GM21717 (cell line): Measurements from ENCODE around the gene NCLN.
"Not testable (repeated sequence)": the region's sequence is repeated elsewhere in the genome, so short reads cannot be mapped to it uniquely, and the experiment has no call there.

ENCODE experiments used
- ATAC-seq: cut with Tn5 transposase; IDR thresholded peaks from one replicate; pipeline ENCODE4 v1.9.1; 2021; ENCODE audit warnings: mild to moderate bottlenecking, moderate library complexity; ENCODE audit not compliant: unreplicated experiment

The NCLN gene

DNA sequence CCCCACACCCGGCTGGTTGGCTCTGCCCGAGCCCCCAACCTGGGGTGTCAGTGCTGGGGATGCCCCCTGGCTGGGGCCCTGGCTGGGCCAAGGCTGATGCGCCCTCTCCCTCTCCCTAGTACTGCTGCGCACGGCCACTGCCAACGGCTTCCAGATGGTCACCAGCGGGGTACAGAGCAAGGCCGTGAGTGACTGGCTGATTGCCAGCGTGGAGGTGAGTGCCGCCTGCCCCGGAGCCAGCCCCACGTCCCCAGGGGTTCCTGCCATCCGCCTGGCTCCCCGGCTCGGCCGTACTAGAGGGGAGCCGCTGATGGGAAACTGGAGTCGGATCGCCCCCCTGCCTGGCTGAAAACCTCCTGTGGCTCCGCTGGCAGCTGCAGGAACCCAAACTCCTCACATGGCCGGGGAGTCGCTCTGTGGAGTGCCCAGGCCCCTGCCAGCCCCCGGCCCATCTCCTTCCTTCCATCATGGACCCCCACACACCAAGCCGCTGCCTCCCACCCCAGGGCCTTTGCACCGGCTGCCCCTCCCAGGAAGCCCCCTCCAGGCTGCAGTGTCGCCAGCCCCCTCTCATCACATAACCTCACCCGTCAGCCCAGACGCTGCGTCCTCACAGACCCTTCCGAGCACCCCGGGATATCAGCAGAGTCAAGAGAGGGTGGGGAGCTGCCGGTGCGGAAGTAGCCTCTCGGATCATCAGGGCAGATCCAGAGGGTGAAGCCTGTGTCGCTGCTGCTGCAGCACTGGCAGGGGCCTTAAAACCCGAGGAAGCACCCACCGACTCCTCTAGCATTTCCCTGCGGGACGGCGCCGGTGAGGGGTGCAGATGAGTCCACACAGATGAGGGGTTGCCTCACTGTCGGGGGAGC, 10.6 kb downstream of the NCLN start:
- ATAC-seq: no peak

DNA sequence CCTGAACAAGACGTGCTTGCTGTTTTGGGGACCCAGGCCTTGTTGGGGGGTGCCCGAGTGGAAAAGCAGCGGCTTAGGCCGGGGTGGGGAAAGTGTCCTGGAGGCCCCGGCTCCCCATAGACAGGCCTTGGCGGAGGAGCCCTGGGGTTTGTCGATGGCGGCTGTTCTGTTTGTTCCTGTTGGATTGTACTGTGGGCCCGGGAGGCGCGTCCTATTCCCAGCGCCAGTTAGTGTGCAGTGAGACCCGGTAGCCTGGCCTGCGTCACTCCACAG, 11.1 kb downstream of the NCLN start:
- no peak for ATAC-seq

DNA sequence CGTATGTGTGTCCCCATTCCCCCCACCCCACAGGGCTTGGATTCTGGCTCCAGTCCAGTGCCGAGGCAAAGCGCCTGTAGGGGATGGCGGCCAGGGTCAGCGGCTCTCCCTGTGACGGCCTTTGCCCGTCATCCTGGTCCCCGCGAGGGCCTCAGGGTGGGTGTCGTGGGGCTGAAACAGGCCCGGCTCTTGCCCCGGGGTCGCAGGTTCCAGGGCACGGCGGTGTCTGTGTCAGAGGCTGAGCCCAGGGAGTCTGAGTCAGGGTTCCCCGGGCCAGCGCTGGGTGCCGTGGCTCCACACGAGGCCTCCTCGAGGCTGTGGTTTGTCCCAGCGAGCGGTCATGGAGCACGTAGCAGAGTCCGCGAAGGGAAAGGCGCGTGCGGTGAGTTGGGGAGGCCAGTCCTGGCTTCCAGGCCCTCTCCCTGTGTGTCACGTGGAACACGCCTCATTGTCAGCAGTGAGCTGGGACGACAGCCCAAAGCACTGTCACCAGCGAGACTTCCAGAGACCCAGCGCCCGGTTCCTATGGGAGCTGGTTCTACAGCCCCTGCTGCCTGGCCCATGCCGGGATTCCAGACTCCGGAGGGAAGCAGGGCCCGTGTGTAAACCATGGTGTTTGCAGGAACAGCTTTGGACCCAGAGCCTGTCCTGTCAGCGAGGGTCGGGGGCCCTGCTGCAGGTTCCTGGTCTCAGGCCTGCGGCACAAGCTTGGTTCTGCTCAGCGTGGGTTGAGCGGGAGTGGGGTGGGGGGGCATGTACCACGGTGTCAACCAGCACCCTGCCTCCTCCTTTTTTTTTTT, 13.4 kb downstream of the NCLN start:
- no peak for ATAC-seq

DNA sequence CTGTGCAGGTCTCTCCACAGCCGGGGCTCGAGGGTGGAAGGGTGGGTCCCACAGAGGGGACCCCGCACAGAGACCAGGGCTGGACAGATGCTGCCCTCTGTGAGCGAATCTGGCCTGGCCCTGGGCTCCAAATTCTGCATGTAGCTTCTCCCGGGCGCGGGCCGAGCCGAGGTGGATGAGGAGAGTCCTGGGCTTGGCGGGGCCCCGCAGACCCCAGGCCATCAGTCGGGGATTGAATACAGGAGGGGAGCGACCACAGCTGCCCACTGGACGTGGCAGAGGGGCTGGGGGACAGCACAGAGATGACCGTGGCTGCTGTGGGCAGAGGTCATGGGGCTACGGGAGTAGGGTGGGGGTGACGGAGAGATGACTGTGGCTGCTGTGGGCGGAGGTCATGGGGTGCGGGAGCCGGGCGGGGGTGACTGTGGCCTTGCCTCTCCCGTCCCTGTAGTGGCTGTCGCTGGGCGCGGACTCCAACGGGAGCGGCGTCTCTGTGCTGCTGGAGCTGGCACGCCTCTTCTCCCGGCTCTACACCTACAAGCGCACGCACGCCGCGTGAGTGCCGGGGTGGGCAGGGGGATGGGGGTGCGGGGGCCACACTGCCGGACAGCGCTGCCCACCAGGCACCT, 15.5 kb downstream of the NCLN start:
- no peak for ATAC-seq

DNA sequence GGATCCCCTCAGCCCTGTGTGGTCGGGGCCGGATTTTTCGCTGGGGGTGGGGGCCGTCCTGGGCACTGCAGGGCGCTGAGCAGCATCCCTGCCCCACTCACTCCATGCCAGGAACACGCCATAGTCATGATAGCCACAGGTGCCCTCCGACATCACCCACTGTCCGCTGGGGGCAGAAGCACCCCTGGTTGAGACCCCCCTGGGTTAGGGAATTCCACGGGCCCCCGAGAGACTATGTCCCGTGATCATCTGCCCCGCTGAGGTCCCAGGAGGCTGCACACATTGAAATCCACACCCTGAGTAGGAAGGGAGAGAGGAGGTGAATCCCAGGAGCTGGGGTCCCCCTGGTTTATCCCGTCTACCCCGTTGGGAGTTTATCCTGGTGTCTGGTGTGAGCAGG, 16.2 kb downstream of the NCLN start:
- no peak for ATAC-seq

DNA sequence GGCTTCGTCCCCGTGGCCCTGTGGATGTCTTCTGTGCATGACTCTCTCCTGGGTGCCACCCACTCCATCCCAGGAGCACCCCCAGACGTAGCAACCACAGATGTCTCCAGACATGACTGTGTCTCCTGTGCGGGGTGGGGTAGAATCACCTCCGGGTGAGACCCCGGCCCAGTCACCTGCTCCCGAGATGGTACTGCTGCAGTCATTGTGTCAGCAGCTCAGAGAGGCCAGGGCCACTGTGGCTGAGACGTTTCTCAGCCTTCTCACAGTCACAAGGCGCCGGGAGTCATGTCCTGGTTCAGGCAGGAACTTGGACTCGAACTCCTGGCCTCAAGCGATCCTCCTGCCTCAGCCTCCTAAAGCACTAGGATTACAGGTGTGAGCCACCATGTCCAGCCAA, 16.6 kb downstream of the NCLN start:
- no peak for ATAC-seq

DNA sequence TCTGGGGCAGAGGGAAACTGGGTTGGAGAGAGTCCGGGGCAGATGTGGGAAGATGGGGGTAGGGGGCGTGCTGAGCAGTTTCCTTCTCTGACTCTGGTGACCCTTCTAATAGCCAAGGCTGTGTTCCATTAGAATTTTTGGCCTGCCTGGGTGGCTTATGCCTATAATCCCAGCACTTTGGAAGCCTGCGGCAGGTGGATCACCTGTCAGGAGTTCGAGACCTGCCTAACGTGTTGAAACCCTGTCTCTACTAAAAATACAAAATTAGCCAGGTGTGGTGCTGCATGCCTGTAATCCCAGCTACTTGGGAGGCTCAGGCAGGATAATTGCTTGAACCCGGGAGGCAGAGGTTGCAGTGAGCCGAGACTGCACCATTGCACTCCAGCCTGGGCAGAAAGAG, 17.2 kb downstream of the NCLN start:
- ATAC-seq: not testable (repeated sequence)

DNA sequence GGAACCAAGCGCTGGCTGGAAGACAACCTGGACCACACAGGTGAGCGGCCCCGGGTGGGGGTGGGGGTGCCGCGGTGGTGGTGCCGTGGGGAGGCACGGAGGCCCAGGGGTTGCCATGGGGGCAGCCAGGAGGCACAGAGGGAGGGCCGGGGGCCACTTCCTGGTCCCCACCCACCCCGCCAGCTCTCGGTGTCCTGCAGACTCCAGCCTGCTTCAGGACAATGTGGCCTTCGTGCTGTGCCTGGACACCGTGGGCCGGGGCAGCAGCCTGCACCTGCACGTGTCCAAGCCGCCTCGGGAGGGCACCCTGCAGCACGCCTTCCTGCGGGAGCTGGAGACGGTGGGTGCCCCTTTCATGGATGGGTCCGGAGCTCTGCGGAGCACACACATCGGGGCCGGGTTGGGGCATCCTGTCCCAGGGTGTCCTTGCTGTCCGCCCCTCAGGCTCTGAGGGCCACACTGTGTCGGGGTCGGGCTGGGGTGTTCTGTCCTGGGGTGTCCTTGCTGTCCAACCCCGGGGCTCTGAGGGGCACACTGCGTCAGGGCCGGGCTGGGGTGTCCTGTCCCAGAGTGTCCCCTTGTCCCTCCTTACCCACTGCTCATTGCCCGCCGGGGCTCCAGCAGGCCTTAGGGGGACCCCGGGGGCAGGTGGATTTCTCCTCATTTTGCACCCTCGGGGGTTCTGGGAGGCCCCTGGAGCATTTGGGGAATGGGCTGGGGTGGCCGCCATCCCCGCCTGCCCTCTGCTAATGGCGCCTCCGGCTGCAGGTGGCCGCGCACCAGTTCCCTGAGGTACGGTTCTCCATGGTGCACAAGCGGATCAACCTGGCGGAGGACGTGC, 18.3 kb downstream of the NCLN start:
- ATAC-seq: no peak

DNA sequence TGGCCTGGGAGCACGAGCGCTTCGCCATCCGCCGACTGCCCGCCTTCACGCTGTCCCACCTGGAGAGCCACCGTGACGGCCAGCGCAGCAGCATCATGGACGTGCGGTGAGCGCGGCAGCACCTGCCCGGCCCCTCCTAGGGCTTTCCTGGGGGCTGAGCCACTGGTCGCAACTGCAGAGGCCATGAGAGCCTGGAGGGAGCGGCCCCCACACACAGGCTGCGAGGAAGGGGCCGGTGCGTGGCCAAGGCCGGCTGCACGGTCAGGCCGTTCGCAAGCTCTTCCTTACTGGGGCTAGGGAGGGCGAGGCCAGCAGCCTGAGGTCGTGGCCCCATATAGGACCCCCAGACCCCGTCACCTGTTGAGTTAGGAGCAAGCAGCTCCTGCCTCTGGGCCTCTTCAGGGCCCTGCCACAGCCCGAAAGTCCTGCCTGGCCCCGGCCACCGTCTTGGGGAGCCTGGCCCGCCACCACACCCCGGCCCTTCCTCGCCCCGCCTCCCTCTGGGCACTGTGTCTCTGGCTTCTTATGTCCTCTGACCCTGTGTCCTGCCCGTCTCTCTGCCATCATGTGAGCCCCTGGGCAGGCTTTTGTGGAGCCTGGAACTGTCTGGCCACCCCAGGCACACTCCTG, 19.0 kb downstream of the NCLN start:
- ATAC-seq: no peak

DNA sequence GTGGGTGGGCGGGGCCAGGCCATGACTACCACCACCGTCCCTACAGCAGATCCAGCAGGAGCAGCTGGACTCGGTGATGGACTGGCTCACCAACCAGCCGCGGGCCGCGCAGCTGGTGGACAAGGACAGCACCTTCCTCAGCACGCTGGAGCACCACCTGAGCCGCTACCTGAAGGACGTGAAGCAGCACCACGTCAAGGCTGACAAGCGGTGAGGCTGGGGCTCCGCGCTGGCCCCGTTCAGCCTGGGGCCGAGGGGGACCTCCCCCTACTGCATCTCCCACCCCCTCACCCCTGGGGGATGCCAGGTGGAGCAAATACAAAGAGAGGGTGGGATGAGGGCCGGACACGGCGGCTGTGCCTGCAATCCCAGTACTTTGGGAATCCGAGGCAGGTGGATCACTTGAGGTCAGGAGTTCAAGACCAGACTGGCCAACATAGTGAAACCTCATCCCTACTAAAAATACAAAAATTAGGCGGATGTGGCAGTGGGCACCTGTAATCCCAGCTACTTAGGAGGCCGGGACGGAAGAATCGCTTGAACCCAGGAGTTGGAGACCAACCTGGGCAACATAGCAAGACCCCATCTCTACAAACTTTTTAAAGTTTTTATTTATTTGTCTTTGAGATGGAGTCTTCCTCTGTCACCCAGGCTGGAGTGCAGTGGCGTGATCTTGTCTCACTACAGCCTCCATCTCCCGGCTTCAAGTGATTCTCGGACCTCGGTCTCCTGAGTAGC, 20.7 kb downstream of the NCLN start:
- no peak for ATAC-seq

DNA sequence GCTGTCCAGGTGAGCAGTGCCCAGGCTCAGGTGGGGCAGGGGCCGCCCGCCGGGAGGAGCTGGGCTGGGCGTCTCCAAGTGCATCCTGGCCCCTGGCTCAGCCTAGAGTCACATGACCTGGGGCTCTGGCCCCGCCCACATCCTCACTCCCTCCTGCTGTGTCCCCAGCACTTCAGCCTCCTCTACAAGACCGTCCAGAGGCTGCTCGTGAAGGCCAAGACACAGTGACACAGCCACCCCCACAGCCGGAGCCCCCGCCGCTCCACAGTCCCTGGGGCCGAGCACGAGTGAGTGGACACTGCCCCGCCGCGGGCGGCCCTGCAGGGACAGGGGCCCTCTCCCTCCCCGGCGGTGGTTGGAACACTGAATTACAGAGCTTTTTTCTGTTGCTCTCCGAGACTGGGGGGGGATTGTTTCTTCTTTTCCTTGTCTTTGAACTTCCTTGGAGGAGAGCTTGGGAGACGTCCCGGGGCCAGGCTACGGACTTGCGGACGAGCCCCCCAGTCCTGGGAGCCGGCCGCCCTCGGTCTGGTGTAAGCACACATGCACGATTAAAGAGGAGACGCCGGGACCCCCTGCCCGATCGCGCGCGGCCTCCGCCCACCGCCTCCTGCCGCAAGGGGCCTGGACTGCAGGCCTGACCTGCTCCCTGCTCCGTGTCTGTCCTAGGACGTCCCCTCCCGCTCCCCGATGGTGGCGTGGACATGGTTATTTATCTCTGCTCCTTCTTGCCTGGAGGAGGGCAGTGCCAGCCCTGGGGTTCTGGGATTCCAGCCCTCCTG, 21.9 kb downstream of the NCLN start:
- ATAC-seq: no peak

DNA sequence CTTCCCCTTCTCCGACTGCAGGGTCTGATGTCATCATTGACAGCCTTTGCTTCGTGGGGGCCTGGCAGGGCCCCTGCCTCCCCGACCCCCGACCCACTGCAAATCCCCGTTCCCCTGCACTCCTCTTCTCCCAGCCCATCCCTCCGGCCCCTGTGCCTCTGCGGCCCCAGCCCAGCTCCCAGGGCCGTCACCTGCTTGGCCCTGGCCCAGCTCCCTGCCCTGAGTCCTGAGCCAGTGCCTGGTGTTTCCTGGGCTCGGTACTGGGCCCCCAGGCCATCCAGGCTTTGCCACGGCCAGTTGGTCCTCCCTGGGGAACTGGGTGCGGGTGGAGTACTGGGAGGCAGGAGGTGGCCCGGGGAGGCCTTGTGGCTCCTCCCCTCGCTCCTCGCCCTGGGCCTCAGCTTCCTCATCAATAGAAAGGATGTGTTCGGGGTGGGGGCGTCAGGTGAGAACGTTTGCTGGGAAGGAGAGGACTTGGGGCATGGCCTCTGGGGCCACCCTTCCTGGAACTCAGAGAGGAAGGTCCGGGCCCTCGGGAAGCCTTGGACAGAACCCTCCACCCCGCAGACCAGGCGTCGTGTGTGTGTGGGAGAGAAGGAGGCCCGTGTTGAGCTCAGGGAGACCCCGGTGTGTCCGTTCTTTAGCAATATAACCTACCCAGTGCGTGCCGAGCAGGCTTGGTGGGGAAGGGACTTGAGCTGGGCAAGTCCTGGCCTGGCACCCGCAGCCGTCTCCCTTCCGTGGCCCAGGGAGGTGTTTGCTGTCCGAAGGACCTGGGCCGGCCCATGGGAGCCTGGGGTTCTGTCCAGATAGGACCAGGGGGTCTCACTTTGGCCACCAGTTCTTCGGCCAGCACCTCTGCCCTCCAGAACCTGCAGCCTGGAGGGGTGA, 22.8 kb downstream of the NCLN start:
- ATAC-seq: no peak

DNA sequence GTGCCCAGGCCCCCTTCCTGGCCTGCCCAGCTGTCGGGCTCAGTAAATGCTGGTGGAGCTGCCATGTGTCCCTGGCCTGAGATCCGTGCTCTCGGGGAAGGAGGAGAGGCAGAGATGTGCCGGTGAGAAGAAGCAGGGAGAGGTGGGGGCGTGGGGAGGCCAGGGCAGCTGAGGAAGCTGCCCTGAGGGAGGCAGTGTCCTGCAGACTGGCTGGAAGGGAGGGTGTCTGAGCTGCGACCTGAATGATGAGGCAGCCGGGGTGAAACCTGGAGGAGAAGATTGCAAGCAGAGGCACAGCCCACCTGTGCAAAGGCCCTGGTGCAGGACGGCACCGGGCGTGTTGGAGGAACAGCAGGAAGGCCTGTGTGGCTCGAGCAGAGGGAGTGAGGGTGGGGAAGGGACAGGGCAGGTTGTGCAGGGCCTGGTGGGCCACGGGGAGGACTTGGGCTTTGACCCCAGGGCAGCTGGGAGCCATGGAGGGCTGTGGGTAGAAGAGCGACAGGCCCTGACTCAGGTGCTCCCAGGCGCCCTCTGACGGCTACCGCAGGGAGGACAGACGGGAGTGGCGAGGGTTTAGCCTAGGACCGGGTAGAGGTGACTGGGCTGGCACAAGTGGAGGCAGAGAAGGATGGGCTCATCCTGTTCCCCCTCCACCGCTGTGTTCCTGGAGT, 24.8 kb downstream of the NCLN start:
- no peak for ATAC-seq

DNA sequence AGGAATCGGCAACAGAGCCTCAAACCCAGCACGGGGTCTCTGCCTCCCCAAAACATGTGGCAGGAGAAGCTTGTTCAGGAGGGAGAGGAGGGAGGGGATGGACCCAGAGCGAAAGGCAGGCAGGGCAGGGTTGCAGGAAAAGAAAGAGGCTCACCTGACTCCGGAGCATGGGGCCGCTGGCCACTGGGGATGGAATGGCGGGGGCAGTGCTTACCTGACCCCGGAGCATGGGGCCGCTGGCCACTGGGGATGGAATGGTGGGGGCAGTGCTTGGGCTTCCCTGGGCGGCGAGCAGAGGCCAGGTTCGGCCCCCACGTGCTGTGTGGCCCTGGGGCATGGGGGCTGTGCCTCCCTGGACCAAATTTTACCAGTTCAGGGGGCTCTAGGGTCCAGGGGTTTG, 25.5 kb downstream of the NCLN start:
- ATAC-seq: no peak

DNA sequence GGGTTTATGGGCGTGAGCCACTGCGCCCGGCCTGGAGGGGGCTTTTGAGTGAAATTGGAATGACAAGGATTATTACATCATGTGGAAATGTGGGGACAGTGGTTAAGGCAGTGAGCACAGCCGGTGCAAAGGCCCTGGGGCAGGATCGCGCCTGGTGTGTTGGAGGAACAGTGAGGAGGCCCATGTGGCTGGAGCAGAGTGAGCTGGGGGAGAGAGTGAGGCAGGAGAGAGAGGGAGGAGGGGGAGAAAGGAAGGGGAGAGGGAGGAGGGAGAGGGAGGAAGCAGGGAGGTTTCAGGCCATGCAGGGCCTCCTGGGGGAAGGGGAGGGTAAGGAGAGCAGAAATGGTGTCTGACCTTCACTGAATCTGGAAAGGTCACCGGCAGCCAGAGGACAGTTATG, 27.4 kb downstream of the NCLN start:
- ATAC-seq: no peak

DNA sequence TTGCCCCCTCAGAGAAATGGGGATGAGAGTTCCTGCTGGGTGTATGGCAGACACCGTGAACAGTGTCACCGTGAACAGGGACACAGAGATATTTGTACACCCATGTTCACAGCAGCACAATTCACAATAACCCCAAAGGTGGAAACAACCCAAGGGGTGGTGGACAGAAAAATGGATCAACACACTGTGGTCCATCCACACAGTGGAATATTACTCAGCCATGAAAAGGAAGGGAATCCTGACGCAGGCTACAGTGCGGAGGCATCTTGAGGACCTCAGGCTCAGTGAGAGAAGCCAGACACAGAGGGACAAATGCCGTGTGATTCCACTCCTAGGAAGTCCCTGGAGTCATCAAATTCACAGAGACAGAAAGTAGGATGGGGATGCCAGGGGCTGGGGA, 31.1 kb downstream of the NCLN start:
- no peak for ATAC-seq

DNA sequence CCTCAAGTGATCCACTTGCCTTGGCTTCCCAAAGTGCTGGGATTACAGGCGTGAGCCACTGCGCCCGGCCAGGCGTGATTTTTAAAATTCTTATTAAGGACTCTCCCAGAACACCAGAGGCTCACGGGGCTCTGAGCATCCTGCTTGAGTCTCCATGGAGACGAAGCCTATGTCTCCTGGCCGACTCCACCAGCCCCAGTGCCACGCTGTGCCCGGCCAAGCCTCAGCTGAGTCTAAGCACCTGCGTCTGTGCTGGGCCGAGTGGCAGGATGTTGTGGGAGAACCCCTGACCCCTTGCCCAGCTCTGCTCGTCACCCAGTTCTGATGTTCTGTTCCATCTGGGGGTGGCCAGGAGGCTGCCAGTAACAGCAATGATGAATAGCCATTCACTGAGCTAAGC, 34.8 kb downstream of the NCLN start:
- ATAC-seq: no peak

DNA sequence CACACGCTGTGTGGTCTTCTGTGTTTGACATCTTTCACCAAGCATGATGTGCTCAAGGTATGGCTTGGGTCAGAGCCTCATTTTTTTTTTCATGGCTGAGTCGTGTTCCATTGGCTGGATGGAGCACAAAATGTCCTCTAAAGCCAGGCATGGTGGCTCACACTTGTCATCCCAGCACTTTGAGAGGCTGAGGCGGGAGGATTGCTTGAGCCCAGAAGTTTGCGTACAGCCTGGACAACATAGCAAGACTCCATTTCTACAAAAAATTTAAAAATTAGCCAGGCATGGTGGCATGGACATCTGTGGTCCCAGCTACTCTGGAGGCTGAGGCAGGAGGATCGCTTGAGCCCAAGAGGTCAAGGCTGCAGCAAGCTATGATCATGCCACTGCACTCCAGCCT, 35.8 kb downstream of the NCLN start:
- not testable (repeated sequence) for ATAC-seq
